ENCODE measurements around the gene ZBTB38. TPM values are rescaled to one million over a fixed set of nuclear protein-coding genes. Genes with fewer than 3 reads are reported as not detected.

The ZBTB38 gene
- total RNA-seq, 4 donors from 2014 or later: 125 to 183 (median 149) TPM

- Histone ChIP-seq H3K9me3 (no peaks in the 10 kb centered on the region), H3K4me3 (peak overlapping the region; percentile 3 to 10), H3K27me3 (no peaks in the 10 kb centered on the region), H3K36me3 (no peaks in the 10 kb centered on the region), H3K27ac (peak overlapping the region; percentile 48 to 75), H3K4me1 (no peaks in the 10 kb centered on the region)
- no peak for DNase-seq
- TF ChIP-seq CTCF (IDR thresholded peaks at IDR 0.05): no peak
- no peak for TF ChIP-seq POLR2A (IDR thresholded peaks at IDR 0.05)
- intact Hi-C loops (cut with DNase I; ENCODE audit: low total_unique reads): no loop called here
Observed at GRCh38 chr3:141383555-141384129, 15.3 kb downstream of the ZBTB38 start.

DNA sequence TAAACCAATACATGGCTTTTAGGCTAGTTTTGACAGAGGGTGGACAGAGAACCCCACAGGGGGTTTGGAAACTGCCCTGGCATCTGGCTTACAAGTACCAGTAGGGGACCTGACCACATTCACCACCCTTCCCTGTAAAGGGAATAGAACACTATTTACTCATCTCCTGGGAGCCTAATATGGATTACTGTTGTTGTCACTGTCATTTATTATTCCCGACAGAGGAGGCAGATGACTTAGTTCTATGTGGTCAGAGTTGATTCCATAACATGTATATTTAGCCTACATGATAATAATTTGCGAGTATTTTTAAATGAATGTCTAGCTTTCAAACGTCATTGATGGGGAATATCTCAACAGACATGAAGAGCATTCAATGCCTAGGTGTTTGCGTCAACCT lies 15.9 kb downstream of the ZBTB38 start:
- peak overlapping the region; percentile 48 to 75 for H3K27ac ChIP-seq
- no peak for DNase-seq
- no peaks in the 10 kb centered on the region for H3K36me3 ChIP-seq
- H3K27me3 ChIP-seq: no peaks in the 10 kb centered on the region
- H3K4me1 ChIP-seq: no peaks in the 10 kb centered on the region
- H3K9me3 ChIP-seq: no peaks in the 10 kb centered on the region
- intact Hi-C loops (cut with DNase I; ENCODE audit: low total_unique reads): no loop called here
- no peak overlapping the region for H3K4me3 ChIP-seq
- TF ChIP-seq CTCF (IDR thresholded peaks at IDR 0.05) (no peak), POLR2A (IDR thresholded peaks at IDR 0.05) (no peak)

- H3K4me3 ChIP-seq: no peak overlapping the region
- no peak for DNase-seq
- no peaks in the 10 kb centered on the region for H3K9me3 ChIP-seq
- H3K36me3 ChIP-seq: no peaks in the 10 kb centered on the region
- intact Hi-C loops (cut with DNase I; ENCODE audit: low total_unique reads): no loop called here
- peak overlapping the region; percentile 48 to 75 for H3K27ac ChIP-seq
- no peaks in the 10 kb centered on the region for H3K4me1 ChIP-seq
- H3K27me3 ChIP-seq: no peaks in the 10 kb centered on the region
- no peak for TF ChIP-seq CTCF (IDR thresholded peaks at IDR 0.05)
- no peak for TF ChIP-seq POLR2A (IDR thresholded peaks at IDR 0.05)
Observed at GRCh38 chr3:141384575-141384974, 16.3 kb downstream of the ZBTB38 start.

DNA sequence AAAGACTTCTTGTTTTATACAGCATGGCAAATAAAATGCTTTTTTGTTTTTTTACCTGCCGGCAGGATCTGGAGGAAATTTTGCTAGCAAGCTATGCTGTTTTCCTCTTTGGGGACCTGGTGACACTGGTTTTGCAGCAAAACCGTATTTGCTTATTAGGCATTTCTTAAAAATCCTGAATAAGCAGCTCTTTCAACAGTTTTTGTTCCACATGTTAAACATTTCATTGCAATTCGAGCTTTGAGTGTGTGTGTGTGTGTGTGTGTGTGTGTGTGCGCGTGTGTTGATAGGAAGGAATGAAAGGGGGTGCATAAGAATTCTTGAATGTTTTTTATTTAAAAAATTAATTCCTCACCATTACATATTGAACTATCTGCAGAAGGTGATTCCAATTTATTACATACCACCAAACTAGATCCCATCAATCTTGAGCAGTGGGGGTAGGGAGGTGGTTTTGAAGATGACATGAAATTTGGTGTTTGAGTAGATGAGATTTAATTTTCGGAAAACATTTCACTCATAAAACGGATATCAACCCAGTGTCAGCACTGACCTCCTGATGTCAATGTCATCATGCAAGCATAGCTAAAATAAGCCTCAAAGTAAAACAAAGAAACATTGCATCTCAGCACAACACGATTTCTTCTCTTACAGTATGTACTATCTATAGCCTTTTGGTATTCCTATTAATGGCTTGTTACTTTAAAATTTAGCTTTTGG lies 17.3 kb downstream of the ZBTB38 start:
- H3K27ac ChIP-seq: no peak overlapping the region
- no peak for TF ChIP-seq CTCF (IDR thresholded peaks at IDR 0.05)
- TF ChIP-seq POLR2A (IDR thresholded peaks at IDR 0.05): no peak
- H3K9me3 ChIP-seq: no peaks in the 10 kb centered on the region
- H3K36me3 ChIP-seq: no peaks in the 10 kb centered on the region
- no peaks in the 10 kb centered on the region for H3K4me1 ChIP-seq
- intact Hi-C loops (cut with DNase I; ENCODE audit: low total_unique reads): no loop called here
- H3K27me3 ChIP-seq: no peaks in the 10 kb centered on the region
- no peak overlapping the region for H3K4me3 ChIP-seq
- DNase-seq: no peak

GRCh38 chr3:141386126-141386488 lies 17.8 kb downstream of the ZBTB38 start:
- TF ChIP-seq CTCF (IDR thresholded peaks at IDR 0.05) (no peak), POLR2A (IDR thresholded peaks at IDR 0.05) (no peak)
- Histone ChIP-seq H3K27me3 (no peaks in the 10 kb centered on the region), H3K4me3 (no peak overlapping the region), H3K36me3 (no peaks in the 10 kb centered on the region), H3K27ac (no peak overlapping the region), H3K4me1 (no peaks in the 10 kb centered on the region), H3K9me3 (no peaks in the 10 kb centered on the region)
- DNase-seq: no peak
- intact Hi-C loops (cut with DNase I; ENCODE audit: low total_unique reads): no loop called here
